CD4-positive, alpha-beta T cell treated with Interleukin-6 at 100 ng/mL for 8 hours (primary cell): ENCODE results near the gene CLDN7.
A peak's percentile ranks its signal among the peaks of the same experiment; 100 is the strongest.

Source experiments
- DNase-seq: peaks from one replicate; pipeline ENCODE4 v3.0.0-alpha.2; 2020; ENCODE audit warnings: mixed read lengths, low spot score

Gene CLDN7

GRCh38 chr17:7219229-7219811 is 43.0 kb downstream of the CLDN7 start:
- no peak for DNase-seq

GRCh38 chr17:7218758-7219157 is 43.5 kb downstream of the CLDN7 start:
- no peak for DNase-seq

DNA sequence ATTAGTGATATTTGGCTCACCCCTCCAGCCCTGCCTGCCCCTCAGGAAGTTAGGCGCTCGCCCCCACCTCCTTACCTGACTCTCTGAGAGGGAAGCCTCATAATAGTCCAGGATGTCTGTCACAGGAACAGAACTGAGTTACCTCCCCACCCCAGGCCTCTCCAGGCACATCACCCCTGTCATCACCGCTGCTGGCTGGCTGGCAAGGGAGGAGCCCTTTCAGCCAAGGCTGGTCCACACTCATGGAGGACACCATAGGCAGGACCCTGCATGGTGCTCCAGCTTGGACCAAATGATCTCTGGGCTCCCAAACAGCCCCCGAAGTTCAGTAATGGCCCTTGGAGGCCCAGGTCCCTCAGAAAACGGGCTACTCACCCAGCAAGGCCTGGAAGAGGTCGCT is 44.1 kb downstream of the CLDN7 start:
- no peak for DNase-seq

DNA sequence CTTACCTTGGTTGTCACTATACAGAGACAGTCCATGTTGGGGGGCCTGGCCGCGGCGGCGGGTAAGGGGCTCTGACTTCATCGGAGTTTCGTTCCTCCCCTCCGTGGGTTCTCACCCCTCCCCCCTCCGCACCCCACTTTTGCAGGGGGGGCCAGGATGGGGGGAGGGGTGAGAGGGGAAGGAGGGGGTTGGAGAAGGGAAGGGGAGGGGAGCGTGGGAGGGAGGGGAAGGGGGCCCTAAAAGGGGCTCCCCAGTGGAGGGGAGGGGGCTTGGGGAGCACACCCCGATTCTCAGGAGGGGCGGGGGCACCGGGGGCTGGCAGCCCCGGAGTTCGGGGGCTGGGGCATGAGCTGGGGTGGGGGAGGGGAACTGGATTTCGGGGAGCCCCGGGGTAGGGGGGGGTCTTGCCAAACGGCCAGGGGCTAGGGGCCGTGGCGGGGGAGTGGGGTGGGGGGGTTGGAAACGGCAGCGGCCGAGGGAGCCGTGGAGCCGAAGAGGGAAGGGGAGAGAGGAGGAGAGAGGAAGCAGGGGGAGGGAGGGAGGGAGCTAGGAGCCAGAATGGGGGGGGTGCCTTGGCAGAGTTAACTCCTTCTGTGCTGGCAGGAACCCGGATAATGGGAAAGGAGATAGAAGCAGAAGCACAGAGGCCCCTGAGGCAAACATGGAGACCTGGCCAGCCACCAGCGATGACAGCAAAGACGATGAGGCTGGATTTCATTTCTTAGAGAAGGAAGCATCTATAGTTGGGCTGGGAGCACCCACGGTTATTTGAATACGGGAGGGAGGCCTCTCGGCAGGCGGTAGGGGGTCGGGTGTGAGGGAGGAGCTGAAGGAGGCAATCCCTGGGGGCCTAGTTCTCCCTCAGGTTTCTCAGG is 44.9 kb downstream of the CLDN7 start:
- DNase-seq: no peak

DNA sequence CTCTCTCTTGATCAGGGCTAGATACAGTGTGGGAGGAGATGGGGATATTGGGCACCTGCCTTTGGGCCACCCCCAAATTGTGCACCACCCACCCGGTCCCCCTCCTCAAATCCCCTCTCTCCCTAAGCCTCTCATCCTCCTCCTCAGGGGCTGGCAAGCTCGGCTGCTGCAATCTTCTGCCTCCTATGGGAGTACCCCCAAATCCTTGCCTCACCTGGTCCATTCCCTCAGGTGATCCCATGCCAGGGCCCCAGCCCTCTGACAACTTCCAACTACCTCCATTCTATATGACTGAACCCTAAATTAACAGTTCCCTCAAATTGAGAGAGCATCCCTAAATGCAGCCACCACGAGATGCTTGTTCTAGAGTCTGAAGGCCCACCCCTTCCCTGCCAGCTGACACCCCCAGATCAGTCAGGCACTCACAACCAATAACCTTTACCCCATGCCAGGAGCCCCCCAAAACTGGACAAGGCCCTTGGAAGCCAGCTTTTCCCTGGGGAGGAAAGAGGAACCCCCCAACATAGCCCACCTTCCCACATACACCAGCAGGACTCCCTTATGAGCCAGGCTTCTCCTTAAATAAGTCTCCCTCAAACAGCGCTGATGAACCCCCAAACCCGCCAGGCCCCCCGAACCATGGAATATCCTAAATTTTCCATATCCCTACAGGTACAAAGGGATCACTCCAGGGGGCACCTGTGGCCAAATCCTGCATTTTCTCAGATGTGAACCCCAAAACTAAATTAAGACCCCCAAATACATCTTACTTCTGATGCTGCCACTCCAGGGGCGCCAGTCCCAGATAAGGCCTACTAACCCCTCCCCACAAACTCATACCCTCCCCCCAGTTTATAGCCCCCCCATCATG is 45.8 kb downstream of the CLDN7 start:
- DNase-seq: no peak

- DNase-seq: no peak
These were observed 46.6 kb downstream of the CLDN7 start for GRCh38 chr17:7215652-7216180.

DNA sequence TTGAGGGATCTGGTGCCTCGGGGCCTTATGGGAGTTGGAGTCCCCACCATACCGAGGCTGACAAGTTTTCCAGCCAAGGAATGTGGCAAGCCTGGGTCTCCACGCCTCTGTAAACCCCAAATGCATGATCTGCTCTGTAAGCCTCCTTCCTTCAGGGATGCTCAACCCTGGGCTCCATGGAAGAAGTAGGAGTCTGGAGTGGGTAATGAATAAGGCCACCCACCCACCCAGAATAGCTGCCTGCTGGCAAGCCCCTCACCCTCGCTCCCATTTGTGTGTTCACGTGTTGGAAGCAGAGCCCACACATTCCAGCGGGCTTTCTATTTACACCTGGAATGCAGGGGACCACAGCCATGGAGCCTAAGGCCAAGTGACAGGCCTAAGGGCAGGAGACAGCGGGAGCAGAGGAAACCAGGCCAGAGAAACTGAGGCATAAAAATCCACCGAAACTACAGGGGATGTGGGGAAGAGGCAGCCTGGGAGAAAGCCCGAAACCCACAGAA is 47.1 kb downstream of the CLDN7 start:
- DNase-seq: no peak

DNA sequence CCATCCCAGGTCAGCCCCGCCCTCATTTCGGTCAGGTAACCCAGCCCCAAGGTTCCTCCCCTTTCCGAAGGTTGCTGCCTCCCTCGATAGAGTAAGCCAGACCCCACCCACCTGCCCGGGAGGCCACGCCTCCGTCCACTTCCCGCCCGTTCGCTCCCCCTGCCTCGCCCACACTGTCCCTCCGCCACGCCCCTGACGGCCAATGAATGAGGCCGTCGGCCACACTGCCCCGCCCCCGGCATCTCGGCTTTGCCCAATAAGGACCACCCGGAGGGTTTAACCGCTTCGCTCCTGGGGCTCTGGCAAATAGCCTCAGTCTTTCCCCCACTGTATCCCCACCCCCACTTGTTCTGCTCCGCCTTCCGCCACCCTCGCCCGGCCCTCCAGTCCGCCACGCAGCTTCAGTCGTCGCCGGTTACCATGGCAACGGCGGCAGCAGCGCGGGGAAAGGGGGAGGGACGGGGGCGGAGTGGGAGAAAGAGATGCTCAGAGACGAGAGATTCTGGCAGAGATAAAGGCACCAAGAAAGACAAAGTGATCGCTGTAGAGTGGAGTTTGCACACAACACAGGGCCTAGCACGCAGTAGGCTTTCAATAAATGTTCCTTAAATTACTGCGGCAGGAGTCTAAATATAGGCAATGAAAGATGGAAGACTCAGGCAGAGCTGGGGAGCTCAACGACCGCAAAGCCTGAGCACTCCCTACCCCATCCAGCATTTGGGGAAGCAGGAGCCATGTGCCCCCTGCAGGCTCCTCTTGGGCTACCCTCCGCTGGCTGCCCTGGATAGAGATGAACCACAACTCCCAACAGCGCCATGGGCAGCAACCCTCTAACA is 47.8 kb downstream of the CLDN7 start:
- DNase-seq: peak; percentile 99

GRCh38 chr17:7213895-7214299 is 48.4 kb downstream of the CLDN7 start:
- peak; percentile 61 for DNase-seq

DNA sequence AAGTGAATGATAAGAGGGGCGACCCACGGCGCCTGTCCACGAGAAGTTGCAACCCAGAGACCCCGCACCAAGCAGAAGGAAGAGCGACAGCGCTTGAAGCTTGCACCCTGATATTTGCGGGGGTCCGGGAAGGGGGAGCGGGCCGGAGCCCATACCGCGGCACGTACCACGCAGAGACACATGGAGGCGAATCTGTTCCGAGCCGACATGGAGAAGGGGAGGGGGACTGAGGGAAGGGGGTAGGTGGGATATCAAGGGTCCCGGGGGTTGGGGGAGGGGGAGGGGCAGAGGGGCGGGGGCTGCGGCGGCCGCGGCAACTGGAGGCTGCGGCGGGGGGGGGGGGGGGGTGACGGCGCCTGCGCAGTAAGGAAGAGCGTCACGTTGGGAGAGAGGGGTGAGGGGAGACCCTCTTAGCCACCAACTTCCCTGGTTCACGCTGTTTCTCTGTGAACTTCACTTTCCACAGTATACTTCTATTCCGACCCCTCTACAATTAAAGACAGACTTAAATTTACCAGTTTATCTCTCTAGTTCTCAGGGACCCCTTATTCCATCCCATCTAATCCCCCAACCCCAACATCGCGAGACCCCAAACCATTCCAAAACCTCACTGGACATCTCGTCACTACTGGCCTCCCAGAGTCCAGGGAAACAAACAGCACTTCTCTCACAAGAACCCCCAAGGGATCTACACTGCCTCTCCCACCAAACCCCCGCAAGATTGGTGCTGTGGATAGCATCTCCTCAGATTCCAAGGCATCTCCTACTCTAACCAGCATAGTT is 50.6 kb downstream of the CLDN7 start:
- no peak for DNase-seq
